HG03066 (cell line): ENCODE results near the gene SLC38A2.

Source experiments
- ATAC-seq: cut with Tn5 transposase; IDR thresholded peaks from one replicate; pipeline ENCODE4 v1.9.1; 2021; ENCODE audit warnings: low read depth; ENCODE audit not compliant: unreplicated experiment

The SLC38A2 gene

DNA sequence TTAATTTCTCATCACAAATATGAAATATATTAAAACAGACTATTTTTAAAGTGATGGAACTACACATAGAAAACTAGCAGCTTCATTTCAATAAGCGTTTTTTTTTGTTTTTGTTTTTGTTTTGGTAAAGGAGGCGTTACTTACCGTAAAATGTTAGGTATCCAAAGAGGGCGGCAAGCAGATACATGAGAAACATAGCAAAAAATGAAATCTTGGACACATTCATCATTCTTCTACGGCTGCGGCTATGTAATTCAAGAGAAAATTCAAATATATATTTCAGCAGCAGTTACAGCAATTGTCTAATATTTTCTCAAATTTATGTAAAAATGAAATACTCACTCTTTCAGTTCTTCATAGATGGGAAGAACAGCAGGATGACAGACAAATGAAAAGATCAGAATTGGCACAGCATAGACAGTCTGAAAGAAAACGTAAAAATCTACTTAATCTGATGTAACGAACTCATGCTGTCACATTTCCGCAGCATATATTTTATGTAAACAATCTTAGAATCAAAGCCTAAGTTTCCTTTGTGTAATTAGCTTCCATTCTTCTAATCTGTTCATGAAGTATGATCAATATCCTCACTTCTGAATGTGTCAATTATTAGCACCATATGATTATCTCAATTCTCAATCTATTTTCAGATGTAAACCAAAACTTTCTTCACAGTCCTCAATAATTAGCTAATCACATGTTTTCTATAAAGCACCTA lies 8.8 kb downstream of the SLC38A2 start:
- no peak for ATAC-seq

DNA sequence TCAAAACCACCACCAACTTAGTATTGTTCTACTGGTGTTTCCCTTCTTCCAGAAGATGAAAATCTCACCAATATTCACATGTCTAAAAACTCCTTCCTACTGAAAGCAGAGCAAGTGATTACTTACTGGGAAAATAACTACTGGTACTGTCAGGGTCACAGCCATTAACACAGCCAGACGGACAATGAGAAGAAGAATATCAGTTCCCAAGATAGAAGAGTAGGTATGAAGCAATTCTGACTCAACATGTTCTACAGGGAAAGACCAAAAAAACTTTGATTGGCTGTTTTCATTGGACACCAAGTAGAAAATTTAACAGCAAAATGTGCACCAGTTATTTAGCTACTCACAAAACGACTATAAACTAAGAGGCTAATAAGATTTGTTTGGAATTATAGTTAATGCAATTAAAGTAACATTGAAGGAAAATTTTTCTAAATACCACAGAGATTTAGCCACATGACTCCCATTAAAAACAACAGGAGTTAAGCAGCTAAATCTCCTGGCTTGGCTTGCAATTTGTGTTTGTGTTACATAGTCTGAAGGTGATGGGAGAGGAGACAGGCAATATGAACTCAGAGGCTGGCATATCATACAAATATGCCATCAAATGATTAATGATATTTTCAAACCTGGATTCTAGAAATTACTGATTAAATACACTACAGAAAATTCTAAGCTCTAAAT lies 9.5 kb downstream of the SLC38A2 start:
- ATAC-seq: no peak

GRCh38 chr12:46361667-46362034 lies 10.9 kb downstream of the SLC38A2 start:
- ATAC-seq: no peak

GRCh38 chr12:46360908-46361666 lies 11.5 kb downstream of the SLC38A2 start:
- peak; percentile 58 for ATAC-seq

GRCh38 chr12:46360370-46360769 lies 12.2 kb downstream of the SLC38A2 start:
- ATAC-seq: no peak

GRCh38 chr12:46359667-46360280 lies 12.8 kb downstream of the SLC38A2 start:
- no peak for ATAC-seq

GRCh38 chr12:46358791-46359666 lies 13.5 kb downstream of the SLC38A2 start:
- ATAC-seq: no peak

- no peak for ATAC-seq
Measured at GRCh38 chr12:46358325-46358700, 14.3 kb downstream of the SLC38A2 start.

GRCh38 chr12:46357438-46358324 lies 14.9 kb downstream of the SLC38A2 start:
- no peak for ATAC-seq

GRCh38 chr12:46356655-46357437 lies 15.7 kb downstream of the SLC38A2 start:
- ATAC-seq: no peak

- ATAC-seq: no peak
Measured at GRCh38 chr12:46354802-46355199, 17.8 kb downstream of the SLC38A2 start.

GRCh38 chr12:46354111-46354801 lies 18.3 kb downstream of the SLC38A2 start:
- no peak for ATAC-seq

DNA sequence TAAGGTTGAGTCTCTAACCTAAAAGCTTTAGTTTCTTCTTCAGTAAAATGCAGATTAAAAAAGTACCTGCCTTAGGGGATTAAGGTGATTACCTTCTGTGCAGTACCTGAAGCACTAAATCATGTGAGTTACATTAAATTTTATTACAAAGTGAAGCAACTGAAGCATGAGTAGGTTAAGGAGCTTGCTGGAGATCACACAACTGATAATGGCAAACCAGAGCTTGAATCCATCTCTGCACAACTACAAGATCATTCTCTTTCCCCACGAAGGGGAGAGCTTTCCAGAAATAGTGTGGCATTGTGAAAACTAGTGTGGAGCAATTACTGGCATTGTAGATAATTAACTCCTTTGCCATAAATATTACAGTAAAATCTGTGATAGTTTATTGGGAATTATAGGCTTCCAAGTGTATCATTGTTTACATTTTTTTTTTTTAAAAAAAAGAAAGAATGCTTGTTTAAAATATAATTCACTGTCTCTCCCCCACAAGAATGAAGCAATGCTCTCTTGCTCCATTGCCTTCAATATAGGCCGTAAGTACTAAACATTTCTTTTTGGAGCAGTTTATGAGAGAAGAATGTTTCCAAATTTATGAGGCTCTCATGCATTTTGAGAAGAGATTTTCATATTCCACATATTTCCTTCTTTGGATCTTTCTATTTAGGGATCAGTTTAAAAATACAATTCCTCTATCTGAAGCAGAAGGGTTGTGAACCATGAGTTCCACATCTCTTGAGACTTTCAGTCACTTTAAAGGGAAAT lies 20.5 kb downstream of the SLC38A2 start:
- ATAC-seq: no peak

- no peak for ATAC-seq
Measured at GRCh38 chr12:46351138-46351537, 21.4 kb downstream of the SLC38A2 start.

- no peak for ATAC-seq
Measured at GRCh38 chr12:46349253-46349652, 23.3 kb downstream of the SLC38A2 start.

- ATAC-seq: no peak
Measured at GRCh38 chr12:46343118-46343852, 29.3 kb downstream of the SLC38A2 start.
